ENCODE data around the gene RALGAPB.
"Not testable (repeated sequence)": the region's sequence is repeated elsewhere in the genome, so short reads cannot be mapped to it uniquely, and the experiment has no call there.

The RALGAPB gene

DNA sequence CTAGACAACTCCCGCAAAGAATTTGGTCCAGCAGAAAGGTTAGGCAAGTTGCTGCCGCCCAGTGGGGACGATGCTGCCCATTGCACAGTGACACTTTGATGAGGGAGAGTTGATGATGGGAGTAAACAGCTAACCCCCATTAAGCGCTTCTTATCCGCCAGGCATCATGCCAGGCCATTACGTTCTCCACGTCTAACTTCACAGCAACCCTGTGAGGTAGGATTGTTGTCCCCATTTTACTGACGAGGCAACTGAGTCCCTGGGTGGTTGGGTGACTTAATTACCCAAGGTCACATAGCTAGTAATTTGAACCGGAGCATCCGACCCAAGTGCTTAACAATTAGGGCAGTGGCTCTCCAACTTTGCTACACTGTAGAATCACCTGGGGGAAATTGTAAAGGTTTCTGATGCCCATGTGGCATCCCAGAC lies 738 bp downstream of the RALGAPB start:
- no peak for DNase-seq (ENCODE audit: low spot score in 2 of 2)
- Mint-ChIP-seq H3K4me1 (peaks cover 39% of the 10 kb centered on the region), H3K9me3 (no peaks in the 10 kb centered on the region), H3K36me3 (ENCODE audit: insufficient read depth) (peaks cover 17% of the 10 kb centered on the region), H3K4me3 (peak overlapping the region; percentile 91), H3K27ac (ENCODE audit: low read depth) (peak overlapping the region; percentile 94), H3K27me3 (no peaks in the 10 kb centered on the region)
- ATAC-seq (replicated peaks; ENCODE audit: extremely low read depth, poor library complexity, severe bottlenecking) = no peak

DNA sequence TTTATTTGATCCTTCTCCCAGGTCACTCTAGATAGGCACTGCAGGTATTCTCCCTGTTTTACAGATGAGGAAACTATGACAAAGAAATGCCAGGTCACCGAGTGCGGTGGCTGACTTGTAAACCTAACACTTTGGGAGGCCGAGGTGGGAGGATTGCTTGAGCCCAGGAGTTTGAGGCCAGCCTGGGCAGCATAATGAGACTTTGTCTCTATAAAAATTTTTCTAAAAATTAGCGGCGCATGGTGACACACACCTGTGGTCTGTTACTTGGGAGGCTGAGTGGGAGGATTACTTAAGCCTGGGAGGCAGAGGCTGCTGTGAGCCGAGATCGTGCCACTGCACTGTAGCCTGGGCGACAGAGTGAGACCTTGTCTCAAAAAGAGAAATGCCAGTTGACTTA lies 5.1 kb downstream of the RALGAPB start:
- H3K27ac Mint-ChIP-seq (ENCODE audit: low read depth) = no peak overlapping the region
- ATAC-seq (replicated peaks; ENCODE audit: extremely low read depth, poor library complexity, severe bottlenecking) (no peak), DNase-seq (ENCODE audit: low spot score in 2 of 2) (no peak)
- H3K9me3 Mint-ChIP-seq = no peaks in the 10 kb centered on the region
- no peak overlapping the region for H3K4me3 Mint-ChIP-seq
- H3K36me3 Mint-ChIP-seq (ENCODE audit: insufficient read depth) = peaks cover 13% of the 10 kb centered on the region
- H3K27me3 Mint-ChIP-seq = no peaks in the 10 kb centered on the region
- H3K4me1 Mint-ChIP-seq = peaks cover 55% of the 10 kb centered on the region

DNA sequence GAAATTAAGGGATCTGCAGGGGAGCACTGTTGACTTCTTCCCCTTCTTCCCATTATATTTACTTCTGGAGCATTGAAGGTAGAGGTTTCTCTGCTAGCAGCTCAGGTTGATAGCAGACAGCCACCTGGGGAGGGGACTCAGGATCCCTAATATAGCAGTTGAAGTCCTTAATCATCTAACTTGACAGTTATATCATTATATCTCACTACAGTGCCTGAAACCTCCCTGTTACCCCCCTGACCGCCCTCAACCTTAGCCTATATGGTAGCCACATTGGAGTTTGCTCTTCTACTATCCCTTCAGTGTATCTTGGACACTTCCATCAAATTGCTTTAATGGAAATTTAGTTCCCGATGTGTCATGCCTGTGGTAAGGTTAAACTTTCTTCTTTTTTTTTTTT lies 7.0 kb downstream of the RALGAPB start:
- Mint-ChIP-seq H3K36me3 (ENCODE audit: insufficient read depth) (peaks cover 10% of the 10 kb centered on the region), H3K27ac (ENCODE audit: low read depth) (peak overlapping the region; percentile 61), H3K9me3 (no peaks in the 10 kb centered on the region), H3K4me1 (peaks cover 51% of the 10 kb centered on the region), H3K27me3 (no peaks in the 10 kb centered on the region), H3K4me3 (no peak overlapping the region)
- DNase-seq (ENCODE audit: low spot score in 2 of 2) (no peak), ATAC-seq (replicated peaks; ENCODE audit: extremely low read depth, poor library complexity, severe bottlenecking) (no peak)

DNA sequence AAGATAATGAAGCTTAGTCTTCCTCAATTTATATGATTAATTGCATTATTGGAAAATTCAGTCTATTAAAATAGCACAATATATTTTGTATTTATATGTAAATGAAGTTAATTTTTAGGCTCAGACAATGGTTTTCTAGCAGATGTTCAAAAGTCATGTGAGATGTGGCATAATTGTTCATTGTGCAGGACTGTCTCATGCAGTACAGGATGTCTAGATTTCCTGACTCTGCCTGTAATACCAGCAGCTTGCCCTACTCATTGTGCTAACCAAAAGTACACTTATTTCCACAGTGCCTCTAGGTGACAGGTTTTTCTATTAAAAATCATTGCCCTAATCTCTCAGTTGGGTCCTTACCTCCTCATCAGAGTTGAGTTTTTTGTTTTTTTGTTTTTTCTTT lies 12.4 kb downstream of the RALGAPB start:
- Mint-ChIP-seq H3K4me1 (peaks cover 21% of the 10 kb centered on the region), H3K36me3 (ENCODE audit: insufficient read depth) (peaks cover 27% of the 10 kb centered on the region), H3K9me3 (no peaks in the 10 kb centered on the region), H3K4me3 (no peak overlapping the region), H3K27me3 (no peaks in the 10 kb centered on the region), H3K27ac (ENCODE audit: low read depth) (no peak overlapping the region)
- ATAC-seq (replicated peaks; ENCODE audit: extremely low read depth, poor library complexity, severe bottlenecking) (no peak), DNase-seq (ENCODE audit: low spot score in 2 of 2) (no peak)

DNA sequence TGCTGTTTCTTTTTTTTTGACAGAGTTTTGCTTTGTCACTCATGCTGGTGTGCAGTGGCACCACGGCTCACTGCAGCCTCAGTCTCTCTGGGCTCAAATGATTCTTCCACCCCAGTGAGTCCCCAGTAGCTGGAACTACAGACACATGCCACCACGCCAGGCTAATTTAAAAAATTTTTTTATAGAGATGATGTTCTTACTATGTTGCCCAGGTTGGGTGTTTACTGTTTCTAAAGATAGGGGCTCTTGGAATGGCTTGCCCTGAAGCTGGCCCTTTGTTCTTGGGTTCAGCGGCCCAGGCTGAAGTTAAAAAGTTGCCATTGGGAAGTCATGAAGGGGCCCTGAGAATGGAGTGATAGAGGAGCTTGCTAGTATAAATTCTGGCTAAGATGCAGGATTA lies 16.5 kb downstream of the RALGAPB start:
- Mint-ChIP-seq H3K36me3 (ENCODE audit: insufficient read depth) (peaks cover 54% of the 10 kb centered on the region), H3K4me1 (peaks cover 10% of the 10 kb centered on the region), H3K27ac (ENCODE audit: low read depth) (no peak overlapping the region), H3K9me3 (no peaks in the 10 kb centered on the region), H3K4me3 (no peak overlapping the region), H3K27me3 (no peaks in the 10 kb centered on the region)
- DNase-seq (ENCODE audit: low spot score in 2 of 2) (no peak), ATAC-seq (replicated peaks; ENCODE audit: extremely low read depth, poor library complexity, severe bottlenecking) (no peak)

DNA sequence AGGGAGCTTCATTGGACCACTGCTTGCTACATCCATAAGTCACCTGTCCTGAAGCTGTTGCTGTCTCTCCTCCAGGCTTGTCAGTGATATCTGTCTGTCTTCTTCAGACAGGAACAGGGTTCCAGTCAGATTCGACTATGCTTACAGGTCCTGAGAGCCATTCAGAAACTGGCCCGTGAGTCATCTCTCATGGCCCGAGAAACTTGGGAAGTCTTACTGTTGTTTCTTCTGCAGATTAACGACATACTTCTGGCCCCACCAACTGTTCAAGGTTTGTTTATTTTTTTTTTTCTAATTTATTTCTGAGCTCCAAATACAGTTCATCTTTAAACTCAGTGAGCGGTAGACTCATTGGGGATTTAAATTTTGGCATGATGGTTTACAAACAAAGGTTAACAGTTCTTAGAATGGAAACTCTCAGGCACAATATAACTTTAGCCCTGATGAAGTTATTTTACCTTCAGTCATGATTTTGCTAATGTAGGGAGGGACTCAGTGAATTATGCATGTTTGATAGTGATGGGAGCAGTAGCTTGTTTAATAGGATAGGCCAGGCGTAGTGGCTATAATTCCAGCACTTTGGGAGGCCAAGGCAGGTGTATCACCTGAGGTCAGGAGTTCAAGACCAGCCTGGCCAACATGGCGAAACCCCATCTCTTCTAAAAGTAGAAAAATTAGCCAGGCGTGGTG lies 24.7 kb downstream of the RALGAPB start:
- Mint-ChIP-seq H3K27me3 (no peaks in the 10 kb centered on the region), H3K27ac (ENCODE audit: low read depth) (no peak overlapping the region), H3K9me3 (no peaks in the 10 kb centered on the region), H3K36me3 (ENCODE audit: insufficient read depth) (peaks cover 57% of the 10 kb centered on the region), H3K4me1 (peaks cover 15% of the 10 kb centered on the region), H3K4me3 (no peak overlapping the region)
- no peak for DNase-seq (ENCODE audit: low spot score in 2 of 2)
- ATAC-seq (replicated peaks; ENCODE audit: extremely low read depth, poor library complexity, severe bottlenecking) = no peak

DNA sequence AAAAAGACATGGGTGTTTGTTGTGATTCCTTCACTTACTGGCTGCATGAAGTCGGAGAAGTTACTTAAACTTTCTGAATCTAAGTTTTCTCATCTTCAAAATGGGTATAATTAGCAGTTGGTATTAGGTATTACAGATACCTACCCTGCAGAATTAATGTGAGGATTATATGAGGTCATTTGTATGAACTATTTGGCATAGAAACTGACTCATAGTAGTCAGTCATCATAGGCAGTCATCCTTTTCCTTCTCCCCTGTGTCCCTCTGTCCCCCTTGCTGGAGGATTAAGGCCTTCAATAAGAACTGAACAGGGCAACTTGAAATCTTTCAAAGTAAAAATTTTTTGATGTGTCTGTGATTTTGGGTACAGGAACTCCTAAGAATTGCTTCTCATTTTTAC lies 26.3 kb downstream of the RALGAPB start:
- DNase-seq (ENCODE audit: low spot score in 2 of 2) = no peak
- Mint-ChIP-seq H3K4me1 (peaks cover 15% of the 10 kb centered on the region), H3K36me3 (ENCODE audit: insufficient read depth) (peaks cover 47% of the 10 kb centered on the region), H3K27me3 (no peaks in the 10 kb centered on the region), H3K27ac (ENCODE audit: low read depth) (no peak overlapping the region), H3K4me3 (no peak overlapping the region), H3K9me3 (no peaks in the 10 kb centered on the region)
- ATAC-seq (replicated peaks; ENCODE audit: extremely low read depth, poor library complexity, severe bottlenecking) = no peak

DNA sequence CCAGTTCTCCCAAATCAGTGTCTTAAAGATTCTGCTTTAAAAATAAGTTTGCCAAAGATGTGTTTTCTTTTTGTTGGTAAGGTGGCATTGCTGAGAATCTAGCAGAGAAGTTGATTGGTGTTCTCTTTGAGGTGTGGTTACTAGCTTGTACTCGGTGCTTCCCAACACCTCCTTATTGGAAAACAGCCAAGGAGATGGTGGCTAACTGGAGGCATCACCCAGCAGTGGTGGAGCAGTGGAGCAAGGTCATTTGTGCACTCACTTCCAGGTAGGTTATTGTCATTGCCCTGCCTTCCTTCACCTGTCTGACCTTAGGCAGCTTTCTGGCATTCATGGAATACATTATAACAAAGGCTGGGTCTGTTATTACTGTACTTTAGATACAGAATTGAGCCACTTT lies 26.7 kb downstream of the RALGAPB start:
- Mint-ChIP-seq H3K9me3 (no peaks in the 10 kb centered on the region), H3K27me3 (no peaks in the 10 kb centered on the region), H3K4me1 (peaks cover 15% of the 10 kb centered on the region), H3K36me3 (ENCODE audit: insufficient read depth) (peaks cover 49% of the 10 kb centered on the region), H3K4me3 (no peak overlapping the region), H3K27ac (ENCODE audit: low read depth) (no peak overlapping the region)
- ATAC-seq (replicated peaks; ENCODE audit: extremely low read depth, poor library complexity, severe bottlenecking) = no peak
- DNase-seq (ENCODE audit: low spot score in 2 of 2) = no peak

DNA sequence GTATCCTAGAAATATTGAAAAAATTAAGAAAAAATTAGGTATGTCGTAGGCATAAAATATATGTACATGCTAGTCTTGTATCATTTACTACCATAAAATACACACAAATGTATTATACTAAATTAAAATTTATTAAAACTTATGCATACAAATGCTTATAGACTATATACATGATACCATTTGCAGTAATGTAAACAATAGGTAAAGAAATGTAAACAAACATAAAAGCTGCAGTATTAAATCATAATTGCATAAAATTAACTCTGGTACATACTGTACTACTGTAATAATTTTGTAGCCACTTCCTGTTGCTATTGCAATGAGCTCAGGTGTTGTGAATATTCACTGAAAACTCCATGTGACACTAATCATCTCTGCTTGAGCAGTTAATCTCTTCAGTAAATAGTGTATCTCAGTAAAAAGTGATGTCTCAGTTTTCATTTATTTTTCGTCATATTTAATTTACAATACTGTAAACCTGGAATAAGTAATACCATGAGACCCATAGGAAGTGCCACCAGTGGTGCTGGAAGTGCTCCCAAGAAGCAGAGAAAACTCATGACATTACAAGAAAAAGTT lies 29.3 kb downstream of the RALGAPB start:
- peaks cover 45% of the 10 kb centered on the region for H3K36me3 Mint-ChIP-seq (ENCODE audit: insufficient read depth)

DNA sequence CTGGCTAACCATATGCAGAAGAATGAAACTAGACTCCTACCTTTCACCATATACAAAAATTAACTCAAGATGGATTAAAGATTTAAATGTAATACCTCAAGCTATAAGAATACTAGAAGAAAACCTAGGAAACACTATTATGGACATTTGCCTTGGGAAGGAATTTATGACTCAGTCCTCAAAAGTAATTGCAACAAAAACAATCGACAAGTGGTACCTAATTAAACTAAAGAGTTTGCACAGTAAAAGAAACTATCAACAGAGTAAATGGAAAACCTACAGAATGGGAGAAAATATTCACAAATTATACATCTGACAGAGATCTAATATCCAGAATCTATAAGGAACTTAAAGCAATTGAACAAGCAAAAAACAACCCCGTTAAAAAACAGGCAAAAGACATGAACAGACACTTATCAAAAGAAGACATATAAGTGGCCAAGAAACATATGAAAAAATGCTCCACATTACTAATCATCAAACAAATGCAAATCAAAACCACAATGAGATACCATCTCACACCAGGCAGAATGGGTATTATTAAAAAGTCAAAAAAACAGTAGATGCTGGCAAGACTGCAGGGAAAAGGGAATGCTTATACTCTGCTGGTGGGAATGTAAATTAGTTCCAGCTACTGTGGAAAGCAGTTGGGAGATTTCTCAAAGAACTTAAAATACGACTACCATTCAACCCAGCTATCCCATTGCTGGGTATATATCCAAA lies 31.9 kb downstream of the RALGAPB start:
- Mint-ChIP-seq H3K4me1 (peaks cover 14% of the 10 kb centered on the region), H3K27ac (ENCODE audit: low read depth) (no peak overlapping the region), H3K9me3 (no peaks in the 10 kb centered on the region), H3K27me3 (no peaks in the 10 kb centered on the region), H3K4me3 (no peak overlapping the region), H3K36me3 (ENCODE audit: insufficient read depth) (peaks cover 37% of the 10 kb centered on the region)
- no peak for ATAC-seq (replicated peaks; ENCODE audit: extremely low read depth, poor library complexity, severe bottlenecking)
- DNase-seq (ENCODE audit: low spot score in 2 of 2) = no peak

More for the DNA sequence above, 29.3 kb downstream of the RALGAPB start:
- no peaks in the 10 kb centered on the region for H3K9me3 Mint-ChIP-seq
- no peak overlapping the region for H3K4me3 Mint-ChIP-seq
- H3K27me3 Mint-ChIP-seq = no peaks in the 10 kb centered on the region
- DNase-seq (ENCODE audit: low spot score in 2 of 2) = no peak
- H3K4me1 Mint-ChIP-seq = peaks cover 15% of the 10 kb centered on the region
- no peak overlapping the region for H3K27ac Mint-ChIP-seq (ENCODE audit: low read depth)
- no peak for ATAC-seq (replicated peaks; ENCODE audit: extremely low read depth, poor library complexity, severe bottlenecking)

DNA sequence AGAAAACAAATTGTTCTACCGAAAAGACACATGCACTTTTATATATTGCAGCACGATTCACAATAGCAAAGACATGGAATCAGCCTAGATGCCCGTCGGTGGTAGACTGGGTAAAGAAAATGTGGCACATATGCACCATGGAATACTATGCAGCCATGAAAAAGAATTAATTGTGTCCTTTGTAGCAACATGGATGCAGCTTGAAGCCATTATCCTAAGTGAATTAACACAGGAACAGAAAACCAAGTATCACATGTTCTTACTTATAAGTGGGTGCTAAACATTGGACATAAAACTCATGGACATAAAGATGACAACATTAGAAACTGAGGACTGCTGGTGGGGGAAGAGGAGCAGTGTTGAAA lies 32.4 kb downstream of the RALGAPB start:
- Mint-ChIP-seq H3K36me3 (ENCODE audit: insufficient read depth) (peaks cover 34% of the 10 kb centered on the region), H3K27me3 (no peaks in the 10 kb centered on the region), H3K4me1 (peaks cover 15% of the 10 kb centered on the region), H3K27ac (ENCODE audit: low read depth) (no peak overlapping the region), H3K9me3 (no peaks in the 10 kb centered on the region), H3K4me3 (no peak overlapping the region)
- DNase-seq (ENCODE audit: low spot score in 2 of 2) = no peak
- ATAC-seq (replicated peaks; ENCODE audit: extremely low read depth, poor library complexity, severe bottlenecking) = no peak

DNA sequence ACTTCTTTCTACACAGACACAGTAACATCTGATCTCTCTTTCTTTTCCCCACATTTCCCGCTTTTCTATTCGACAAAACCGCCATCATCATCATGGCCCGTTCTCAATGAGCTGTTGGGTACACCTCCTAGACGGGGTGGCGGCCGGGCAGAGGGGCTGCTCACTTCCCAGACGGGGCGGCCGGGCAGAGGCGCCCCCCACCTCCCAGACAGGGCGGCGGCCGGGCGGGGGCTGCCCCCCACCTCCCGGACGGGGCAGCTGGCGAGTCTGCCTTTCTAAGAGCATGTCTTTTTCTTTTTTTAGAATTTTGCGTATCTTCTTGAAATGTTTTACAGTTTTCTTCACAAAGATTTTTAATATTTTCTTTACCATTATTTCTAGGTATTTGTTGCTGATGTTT lies 39.1 kb downstream of the RALGAPB start:
- Mint-ChIP-seq H3K4me1 (peaks cover 16% of the 10 kb centered on the region), H3K36me3 (ENCODE audit: insufficient read depth) (peaks cover 38% of the 10 kb centered on the region)
- not testable (repeated sequence) for H3K27ac Mint-ChIP-seq (ENCODE audit: low read depth); DNase-seq (ENCODE audit: low spot score in 2 of 2); H3K9me3 Mint-ChIP-seq; H3K27me3 Mint-ChIP-seq; ATAC-seq (replicated peaks; ENCODE audit: extremely low read depth, poor library complexity, severe bottlenecking); H3K4me3 Mint-ChIP-seq

DNA sequence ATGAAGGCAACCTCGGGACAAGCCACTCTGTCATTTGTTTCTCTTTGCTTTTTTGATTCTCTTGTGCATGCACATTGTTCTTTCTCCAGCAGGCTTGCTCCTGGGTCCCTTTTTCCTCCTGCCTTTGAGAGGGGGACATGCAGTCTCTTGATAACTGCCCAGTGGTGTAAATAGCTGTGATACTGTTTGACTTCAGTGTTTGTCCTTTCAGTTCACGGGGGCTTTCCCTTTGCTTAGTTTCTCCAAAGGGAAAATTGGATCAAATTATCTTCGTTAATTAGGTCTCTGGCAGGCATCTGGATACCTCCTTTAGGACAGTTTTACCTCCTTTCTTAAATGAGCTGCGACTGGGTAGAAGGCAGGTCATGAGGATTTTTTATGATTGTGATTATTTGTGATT lies 41.5 kb downstream of the RALGAPB start:
- peak overlapping the region; percentile 4 for H3K27ac Mint-ChIP-seq (ENCODE audit: low read depth)

More for the DNA sequence above, 41.5 kb downstream of the RALGAPB start:
- no peaks in the 10 kb centered on the region for H3K27me3 Mint-ChIP-seq
- DNase-seq (ENCODE audit: low spot score in 2 of 2) (no peak), ATAC-seq (replicated peaks; ENCODE audit: extremely low read depth, poor library complexity, severe bottlenecking) (no peak)
- no peaks in the 10 kb centered on the region for H3K9me3 Mint-ChIP-seq
- no peak overlapping the region for H3K4me3 Mint-ChIP-seq
- peaks cover 22% of the 10 kb centered on the region for H3K4me1 Mint-ChIP-seq
- H3K36me3 Mint-ChIP-seq (ENCODE audit: insufficient read depth) = peaks cover 51% of the 10 kb centered on the region

Measured in central memory CD8-positive, alpha-beta T cell (primary cell).